CD4-positive, alpha-beta T cell treated with Interleukin-21 for 1 hour (primary cell): ENCODE results near the gene CUEDC1.
"Not testable (repeated sequence)": the region's sequence is repeated elsewhere in the genome, so short reads cannot be mapped to it uniquely, and the experiment has no call there.

ENCODE experiments used
- DNase-seq: peaks from one replicate; pipeline ENCODE4 v3.0.0-alpha.2; 2020

The CUEDC1 gene

DNA sequence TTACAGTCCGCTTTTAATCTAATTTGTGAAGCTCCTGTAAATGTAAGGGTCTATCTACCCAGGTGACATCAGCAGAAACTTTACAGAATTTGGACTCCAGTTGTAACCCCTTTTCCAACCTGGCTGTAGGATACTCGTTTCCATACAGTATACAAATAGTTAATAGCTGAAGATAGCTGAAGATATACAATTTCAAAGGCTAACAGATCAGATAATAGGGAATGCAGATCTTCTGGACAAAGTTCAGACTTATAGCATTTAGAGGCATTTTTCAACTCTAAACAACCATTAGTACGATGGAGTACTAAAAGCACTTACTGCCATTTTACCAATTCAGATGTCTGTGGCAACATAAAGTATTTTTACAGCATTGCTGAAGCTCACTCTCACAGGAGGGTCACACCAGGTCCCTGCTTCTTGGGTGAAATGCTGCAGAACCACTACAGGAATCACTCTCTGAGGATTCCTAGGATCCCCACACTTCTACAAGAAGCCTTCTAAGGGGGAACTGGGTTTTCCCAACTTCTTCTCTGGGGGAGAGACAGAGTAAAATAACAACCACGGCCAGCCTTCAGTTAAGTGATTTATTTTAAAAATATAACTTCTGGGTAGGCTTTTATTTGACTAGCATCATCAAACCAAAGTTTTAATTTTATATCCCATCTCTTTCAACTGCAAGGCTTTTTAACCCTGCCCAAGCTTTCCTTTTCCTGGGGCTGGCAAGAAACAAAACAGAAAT, 29.9 kb upstream of the CUEDC1 start:
- no peak for DNase-seq

DNA sequence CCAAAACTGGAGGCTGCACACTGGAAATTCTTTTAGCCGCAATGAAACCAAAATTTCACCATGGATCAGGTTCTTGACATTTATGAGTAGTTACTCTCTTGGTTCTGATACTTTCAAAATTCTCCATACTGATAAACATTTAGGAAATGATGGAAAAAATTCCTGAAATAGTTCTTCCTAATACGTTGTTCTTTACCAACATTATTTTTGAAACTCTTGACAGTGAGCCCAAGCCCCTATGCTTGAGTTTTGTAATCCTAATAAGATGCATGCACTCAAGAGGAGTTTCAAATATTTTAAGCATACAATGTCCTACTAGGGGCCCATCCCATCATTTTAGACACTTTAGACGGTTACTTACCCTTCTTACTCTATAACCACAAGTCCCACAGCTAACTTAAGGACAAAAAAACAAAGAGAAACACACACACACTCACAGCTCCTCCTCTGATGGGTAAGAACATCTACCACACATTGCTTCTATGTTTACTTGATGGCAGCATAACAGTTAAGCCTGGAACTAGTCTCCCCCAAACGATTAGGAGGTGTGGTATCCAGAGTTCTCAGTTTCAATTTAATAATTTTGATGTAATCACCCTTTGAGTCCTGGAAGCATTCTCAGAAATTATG, 29.2 kb upstream of the CUEDC1 start:
- no peak for DNase-seq

DNA sequence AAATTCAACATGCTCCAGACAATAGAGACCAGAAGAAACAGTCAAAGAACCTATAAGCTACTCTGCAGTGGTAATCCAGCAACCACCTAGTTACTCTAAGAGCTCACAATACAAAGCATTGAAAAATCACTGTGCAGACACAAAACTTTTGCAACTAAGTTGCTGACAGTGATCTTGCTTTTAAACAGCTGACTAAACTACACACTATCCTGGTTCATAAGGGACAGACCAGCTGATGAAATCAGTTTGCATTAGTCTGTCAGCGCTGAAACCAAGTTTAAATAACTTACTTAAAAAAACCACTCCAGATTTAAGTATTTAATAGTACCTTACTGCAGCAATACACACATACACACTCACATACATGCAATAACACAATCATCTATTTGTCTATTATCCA, 28.2 kb upstream of the CUEDC1 start:
- no peak for DNase-seq

DNA sequence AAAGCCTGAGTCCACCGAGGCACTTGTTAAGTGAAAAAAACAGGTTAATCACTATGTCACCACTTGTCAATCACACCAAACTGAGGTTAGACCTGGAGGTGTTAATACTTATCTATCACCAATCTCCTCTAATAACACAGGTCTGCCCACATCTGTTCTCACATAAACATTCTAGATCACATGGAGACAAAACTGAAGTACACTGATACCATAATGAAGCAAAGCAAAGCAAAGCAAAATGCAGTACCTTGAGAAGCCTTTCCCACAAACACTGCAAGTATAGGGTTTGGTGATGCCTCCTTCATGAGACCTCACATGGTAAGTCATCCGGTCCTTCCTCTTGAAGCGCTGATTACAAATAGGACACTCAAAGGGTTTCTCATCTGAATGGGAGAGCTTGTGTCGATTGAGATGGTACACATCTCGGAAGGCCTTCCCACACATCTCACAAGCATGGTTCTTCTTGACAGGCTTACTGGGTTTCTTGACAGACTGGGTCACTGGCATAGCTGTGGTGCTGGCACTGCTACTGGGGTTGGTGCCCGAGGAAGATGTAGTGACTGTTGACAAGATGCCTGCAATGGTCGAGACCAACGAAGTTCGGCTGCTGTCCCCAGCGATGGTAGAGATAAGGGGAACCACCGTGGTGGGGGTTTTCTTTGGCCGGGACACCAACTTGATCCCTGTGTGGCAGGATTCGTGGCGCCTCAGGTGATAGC, 27.4 kb upstream of the CUEDC1 start:
- peak; percentile 46 for DNase-seq

DNA sequence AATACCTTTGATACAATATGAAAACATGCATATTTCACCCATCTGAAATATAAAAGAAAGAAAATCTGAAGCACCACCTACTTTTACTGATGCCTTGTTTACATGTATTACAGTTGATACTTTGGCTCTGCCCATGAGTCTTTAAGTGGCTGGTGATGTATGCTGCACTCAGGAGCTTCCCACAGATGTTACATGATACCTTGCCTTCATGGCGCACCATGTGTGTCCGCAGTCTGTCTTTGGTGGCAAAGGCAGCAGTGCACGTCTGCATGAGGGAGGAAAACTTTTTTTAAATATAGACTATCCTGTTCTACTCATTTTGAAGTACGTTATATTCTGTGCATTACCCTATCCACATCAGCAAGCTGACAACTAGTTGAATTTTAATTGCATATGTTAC, 25.3 kb upstream of the CUEDC1 start:
- DNase-seq, result no peak

DNA sequence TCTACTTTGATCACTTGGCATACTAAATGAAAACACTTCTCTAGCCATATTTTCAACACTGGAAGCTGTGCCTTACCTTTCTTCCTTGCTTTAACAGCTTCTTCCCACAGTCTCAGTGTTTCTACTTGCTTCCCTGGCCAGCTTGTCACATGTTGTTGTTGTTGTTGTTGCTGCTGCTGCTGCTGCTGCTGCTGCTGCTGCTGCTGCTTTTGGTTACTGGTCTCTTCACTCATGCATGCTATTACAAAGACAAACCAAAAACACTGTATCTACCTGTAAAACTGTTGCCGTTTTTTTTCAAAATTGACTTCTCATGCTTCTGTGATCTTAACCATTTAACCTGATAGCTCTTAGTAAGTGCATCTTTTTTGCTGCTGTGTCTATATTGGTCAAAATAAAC, 23.9 kb upstream of the CUEDC1 start:
- no peak for DNase-seq

DNA sequence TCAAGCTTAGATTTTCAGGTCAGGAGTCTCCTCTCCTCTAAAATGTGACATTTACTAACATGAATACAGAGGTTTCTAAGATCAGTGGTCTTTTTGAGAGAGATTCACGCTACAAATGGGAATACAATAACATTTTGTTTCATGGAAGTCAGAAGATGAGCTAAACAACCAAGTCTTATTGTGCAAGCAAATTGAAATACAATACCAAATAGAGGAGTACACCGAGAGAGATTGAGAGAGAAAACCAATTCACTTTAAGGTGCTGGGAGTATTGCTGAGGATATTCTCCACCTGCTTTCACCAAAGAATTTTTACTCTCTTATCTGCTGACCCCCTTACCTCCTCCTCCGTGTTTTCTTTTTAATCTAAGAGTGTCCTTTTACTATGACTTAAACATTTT, 21.4 kb upstream of the CUEDC1 start:
- DNase-seq, result no peak

DNA sequence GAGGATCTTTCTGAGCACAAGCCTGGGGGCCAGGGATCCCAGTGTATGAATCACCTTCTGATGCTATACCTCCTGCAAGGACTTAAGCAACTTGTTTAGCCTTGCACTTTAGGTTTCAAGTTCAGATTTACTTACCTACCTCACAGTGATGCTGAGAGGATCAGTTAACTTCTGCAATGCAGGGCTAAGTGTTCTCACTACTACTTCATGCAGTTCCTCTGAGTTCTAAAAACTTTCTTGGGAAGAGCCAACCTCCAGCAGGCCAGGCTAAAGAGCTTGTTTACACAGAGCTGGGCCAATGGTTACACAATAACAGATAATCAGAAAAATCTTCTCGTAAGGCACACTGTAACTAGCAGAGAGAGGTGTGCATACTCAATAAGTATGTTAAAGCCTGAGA, 19.8 kb upstream of the CUEDC1 start:
- DNase-seq, result no peak

DNA sequence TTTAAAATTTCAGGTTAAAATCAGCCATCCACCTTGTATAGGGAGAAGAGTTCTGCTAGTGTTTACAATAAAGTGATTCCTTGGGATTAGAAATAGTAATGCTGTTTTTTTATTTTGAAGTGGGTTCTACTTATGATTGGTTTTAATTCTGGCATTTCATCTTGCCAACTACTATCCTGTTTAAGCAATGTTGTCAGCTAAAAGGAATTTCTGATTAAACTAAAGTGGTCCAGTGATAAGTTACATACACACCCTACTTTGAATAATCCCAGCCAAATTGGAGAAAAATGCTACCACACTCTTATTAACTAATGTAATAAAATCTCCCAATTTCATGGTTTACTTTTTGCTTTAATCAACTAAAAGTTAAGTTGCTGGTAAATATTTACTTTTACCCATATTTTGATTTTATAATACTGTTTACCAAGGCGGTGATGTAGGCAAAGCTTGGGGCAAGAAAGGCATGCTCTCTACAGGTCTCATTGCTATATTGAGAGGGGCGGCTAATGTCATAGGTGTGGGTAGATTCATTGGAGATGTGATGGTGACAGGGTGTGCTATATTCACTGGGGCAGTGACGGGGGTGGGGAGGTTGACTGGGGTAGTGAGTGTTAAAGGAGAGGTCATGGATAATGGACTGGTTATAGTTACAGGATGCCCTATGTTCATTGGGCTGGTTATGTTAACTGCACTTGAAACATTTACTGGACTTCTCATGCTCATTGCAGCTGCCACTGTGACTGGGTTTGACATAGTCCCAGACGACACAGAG, 19.0 kb upstream of the CUEDC1 start:
- DNase-seq, result not testable (repeated sequence)

DNA sequence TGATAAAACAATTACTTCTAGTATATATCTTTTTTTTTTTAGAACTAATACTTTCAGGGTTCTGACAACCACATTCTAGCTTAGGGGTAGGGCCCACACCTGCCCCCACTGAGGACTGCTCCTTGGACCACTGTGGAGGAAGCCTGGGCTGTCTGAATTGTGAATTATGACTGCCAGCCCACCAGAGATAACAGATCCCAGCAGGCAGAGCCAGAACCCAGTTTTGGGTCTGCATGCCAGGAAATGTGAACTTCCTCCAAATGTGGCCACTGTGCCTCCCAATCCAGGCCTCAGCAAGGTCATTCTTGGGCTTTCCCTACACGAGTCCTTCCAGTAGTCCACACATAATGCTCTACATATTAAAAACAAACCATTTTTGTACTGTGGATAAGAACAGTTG, 16.9 kb upstream of the CUEDC1 start:
- no peak for DNase-seq

DNA sequence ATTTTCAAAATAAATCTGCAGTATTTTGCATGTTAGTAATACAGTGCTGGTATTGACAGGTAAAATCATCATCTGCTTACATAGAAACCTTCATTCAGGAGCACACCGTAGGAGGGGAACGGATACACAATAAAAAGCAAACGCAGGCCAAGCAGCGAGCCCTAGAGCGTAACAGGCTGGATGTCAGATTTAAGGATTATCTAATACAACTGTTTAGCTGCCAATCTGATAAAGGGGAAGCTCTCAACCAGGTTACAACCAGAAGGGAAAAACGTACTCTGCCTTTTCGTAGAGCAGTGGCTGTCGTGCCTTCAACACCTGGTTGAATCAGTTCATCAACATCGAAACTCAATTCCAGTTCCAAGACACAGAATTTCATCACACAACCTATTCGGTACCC, 16.4 kb upstream of the CUEDC1 start:
- no peak for DNase-seq

DNA sequence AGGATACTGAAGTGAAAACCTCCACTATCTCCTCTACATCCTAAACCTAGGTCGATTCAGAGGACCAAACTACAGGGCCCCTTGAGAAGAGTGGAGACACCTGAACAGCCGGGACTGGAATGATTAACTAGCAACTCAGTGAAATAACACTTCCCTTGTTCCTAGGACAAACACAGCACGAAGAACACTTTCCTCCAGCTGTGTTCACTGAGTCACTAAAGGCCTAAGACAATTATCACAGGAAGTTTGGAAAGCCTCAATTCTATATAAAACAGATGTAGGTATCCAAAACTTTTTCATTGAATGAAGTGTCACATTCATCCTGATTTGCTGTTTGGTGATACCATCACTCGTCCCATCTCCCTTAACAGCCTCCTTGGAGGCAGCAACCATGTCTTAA, 15.5 kb upstream of the CUEDC1 start:
- DNase-seq, result no peak

DNA sequence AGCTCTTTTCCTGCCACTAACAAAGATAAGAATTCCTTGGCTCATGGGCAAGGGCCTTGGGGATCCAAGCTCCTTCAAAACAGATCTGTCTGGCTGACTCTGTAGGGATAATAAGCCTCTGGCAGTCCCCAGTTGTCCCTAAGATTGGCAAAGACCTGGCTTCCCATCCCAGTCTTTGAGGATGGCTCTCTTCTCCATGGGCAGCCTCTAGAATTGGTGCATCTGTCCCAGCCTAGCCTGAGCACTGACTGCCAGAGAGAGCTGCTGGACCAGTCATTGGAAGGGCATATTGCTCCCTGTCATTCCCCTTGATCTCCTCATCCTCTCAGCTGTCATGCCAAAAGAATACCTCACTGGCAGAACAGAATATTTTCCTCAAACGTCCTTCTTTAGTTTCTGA, 13.2 kb upstream of the CUEDC1 start:
- no peak for DNase-seq

DNA sequence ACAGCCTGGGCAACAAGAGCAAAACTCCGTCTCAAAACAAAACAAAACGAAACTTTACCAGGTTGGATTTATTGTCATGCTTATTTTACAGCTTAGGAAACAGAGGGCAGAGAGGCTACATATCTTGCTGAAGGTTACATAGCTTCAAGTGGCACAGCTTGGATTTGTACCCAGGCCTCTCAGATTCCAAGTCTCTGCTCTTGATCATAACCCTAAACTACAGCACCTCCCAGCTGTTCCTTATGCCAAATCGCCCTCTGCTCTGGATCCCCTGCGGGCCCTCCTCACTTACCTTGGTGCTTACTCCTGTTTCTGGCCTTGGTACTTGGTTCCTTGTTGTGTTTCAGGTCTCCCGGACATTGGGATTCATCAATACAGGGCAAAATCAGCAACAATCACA, 11.7 kb upstream of the CUEDC1 start:
- no peak for DNase-seq

DNA sequence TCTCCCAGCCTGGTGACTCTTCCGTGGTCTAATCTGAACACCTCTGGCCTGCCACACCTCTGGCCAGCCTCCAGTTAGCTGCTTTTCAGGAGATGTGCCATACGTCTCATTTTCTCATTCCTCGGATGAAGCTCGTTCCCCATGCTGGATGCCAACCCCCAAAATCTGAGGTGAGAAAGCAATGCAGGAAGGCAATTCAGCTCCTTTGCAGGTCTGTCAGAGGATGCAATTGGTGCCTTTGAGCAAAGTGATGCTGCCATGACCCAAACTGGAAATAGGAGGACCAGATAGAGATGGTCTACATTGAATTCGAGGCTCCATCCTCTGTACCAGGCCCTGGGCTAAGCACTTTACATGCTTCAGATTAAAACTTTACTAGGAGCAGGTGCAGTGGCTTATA, 11.0 kb upstream of the CUEDC1 start:
- no peak for DNase-seq

DNA sequence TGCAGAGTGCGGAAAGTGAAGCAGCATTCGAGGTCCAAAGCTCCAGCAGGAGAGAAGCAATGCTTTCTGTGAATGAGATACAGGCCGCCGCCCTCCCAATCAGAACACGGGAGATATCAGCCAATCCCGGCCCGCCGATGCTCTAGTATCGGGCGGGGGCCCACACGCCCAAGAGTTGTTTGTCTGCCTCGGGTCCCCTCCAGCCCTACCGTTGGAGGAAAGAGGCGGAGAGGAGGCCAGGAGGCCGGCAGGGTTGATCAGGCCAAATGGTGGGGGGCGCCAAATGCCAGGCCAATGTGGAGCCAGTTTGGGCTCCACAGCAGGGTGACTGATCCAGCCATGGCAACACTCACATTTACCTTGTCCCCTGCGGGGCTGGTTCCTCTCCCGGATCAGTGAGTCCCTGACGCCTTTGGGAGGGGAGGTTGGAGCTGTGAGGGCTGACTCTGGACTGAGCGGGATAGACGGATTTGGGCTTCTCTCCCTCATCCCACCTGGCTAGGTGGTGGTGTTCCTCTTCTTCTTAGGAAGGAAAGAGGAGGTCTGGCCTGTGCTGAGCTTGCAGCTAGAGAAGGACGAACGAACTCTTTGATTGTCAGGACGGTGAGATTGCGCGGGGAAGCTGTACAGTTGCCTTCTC, 10.4 kb upstream of the CUEDC1 start:
- DNase-seq, result no peak

DNA sequence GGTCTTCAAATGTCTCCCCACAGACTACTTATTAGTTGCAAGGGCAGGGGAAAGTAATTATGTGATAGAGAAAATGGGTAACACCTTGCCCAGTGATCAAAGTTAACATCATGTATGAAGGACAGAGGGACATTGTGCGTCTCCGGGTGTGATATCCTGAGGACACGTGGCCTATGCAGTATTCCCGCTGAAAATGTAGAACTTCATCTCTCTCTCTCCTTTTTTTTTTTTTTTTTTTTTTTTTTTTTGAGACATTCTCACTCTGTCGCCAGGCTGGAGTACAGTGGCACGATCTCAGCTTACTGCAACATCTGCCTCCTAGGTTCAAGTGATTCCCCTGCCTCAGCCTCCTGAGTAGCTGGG, 7.9 kb upstream of the CUEDC1 start:
- DNase-seq, result no peak

DNA sequence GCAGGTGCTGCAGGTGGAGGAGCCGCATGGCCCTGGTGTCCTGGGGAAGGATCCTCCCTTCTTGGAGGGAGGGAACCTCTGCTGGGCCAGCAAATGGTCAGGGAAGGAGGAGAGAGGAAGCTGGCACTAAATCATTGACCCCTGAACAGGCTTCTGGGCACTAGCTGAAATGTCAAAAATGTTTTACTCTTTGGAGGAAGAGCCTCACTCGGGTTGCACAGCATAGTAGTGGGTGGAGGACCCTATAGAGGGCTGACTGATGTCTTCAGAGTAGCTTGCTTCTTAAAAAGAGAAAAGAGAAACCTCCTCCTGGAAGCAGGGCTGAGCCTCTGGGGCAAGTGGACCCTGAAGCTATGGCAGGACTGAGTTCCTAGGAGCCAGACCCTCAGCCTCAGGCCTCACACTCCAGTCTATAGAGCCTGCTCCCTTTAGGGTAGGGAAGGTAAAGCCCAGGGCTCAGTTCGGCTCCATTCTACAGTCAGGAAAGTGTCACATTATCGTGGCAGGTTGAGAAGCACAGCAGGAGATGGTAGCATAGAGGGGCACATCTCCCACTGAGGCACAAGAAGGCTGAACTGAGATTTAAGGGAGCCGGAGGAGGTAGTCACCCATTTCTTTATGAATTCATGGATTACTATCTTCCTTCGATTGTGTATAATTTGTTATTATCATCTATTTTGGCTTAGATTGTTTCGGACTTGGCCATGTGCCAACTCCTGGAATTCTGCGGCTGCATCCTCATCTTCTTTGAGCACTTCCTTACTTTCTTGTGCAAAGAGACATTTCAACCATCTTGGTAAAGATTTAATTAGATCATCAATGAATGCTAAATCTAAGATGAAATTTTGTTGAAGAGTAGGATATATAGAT, 7.3 kb upstream of the CUEDC1 start:
- no peak for DNase-seq

DNA sequence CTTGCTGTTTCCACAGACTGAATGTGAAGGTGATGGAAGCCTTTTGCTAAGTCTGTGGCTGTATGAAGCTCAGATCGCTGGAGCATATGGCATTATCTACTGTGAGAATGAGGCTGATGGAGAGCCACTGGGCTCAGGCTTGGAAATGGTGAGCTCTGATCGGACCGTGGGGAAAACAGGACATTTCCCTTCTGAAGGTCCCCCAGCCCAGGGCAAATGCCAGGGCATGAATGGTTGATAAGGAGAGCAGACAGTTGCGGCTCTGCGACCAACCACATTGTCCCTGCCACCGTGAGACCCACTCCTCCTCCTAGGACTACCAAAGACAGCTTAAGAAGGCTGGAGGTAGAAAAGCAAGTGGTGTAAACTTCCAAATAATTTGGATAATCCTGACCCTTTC, 4.7 kb upstream of the CUEDC1 start:
- DNase-seq, result no peak

DNA sequence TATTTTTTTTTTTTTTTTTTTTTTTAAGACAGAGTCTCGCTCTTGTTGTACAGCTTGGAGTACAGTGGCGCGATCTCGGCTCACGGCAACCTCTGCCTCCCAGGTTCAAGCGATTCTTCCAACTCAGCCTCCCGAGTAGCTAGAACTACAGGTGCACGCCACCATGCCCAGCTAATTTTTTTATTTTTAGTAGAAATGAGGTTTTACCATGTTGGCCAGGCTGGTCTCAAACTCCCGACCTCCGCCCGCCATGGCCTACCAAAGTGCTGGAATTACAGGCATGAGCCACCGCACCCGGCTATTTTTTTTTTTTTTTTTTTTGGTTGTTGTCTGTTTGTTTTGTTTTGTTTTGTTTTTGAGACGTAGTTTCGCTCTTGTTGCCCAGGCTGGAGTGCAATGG, 3.2 kb upstream of the CUEDC1 start:
- DNase-seq, result not testable (repeated sequence)

DNA sequence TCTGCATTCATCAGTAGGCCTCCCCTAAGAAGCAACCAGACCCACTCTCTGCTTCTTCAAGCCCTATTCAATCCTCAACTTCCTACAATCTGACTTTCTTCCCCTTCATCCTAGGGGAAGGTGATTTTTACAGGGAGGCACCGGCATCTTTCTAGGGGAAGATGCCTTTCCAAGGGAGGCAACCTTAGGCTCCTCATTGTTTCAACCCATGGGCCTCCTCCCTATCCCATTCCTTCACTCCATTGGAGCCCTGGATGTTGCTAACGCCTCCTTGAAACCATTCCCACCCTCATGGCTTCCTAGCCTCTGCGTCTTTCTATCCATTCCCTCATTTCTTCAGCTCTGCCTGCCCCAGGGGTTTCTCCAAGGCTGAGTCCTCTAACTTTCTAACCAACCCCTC, 2.7 kb upstream of the CUEDC1 start:
- DNase-seq, result no peak
